ENCODE data around the gene CAMK4. TPM values are rescaled to one million over a fixed set of nuclear protein-coding genes. Genes with fewer than 3 reads are reported as not detected.

CAMK4 gene
- total and polyA plus RNA-seq, 2 experiments from 2014 or later: 4.2 to 7.3 TPM

- Mint-ChIP-seq H3K9me3 (no peaks in the 10 kb centered on the region), H3K27ac (no peak overlapping the region), H3K27me3 (ENCODE audit: insufficient read depth, low read depth, poor library complexity) (no peaks in the 10 kb centered on the region), H3K4me3 (no peak overlapping the region), H3K36me3 (ENCODE audit: low read depth) (no peaks in the 10 kb centered on the region), H3K4me1 (no peaks in the 10 kb centered on the region)
- Histone ChIP-seq H3F3A (replicated peaks; ENCODE audit: low read depth) (no peaks in the 10 kb centered on the region), H4K20me1 (replicated peaks; ENCODE audit: insufficient read depth) (0 out of 2 replicates have a peak, but pooled peaks cover 4% of the 10 kb centered on the region), H3K79me2 (replicated peaks; ENCODE audit: insufficient read depth) (no peaks in the 10 kb centered on the region), H3K27me3 (ENCODE audit: insufficient read depth) (no peaks in the 10 kb centered on the region), H2AFZ (no peak overlapping the region), H3K4me3 (no peak overlapping the region), H3K9me2 (ENCODE audit: insufficient read depth) (no peaks in the 10 kb centered on the region), H3K27ac (ENCODE audit: low read depth) (no peak overlapping the region), H3K4me2 (no peak overlapping the region), H3K36me3 (ENCODE audit: insufficient read depth) (no peaks in the 10 kb centered on the region), H3K4me1 (ENCODE audit: insufficient read depth) (no peaks in the 10 kb centered on the region)
- no peak for ATAC-seq
- TF ChIP-seq CTCF (conservative IDR thresholded peaks at IDR 0.05; ENCODE audit: low read depth in 2 of 2) (no peak), ZNF462 (CRISPR knock-in tag; IDR thresholded peaks at IDR 0.05) (no peak), REST (IDR thresholded peaks at IDR 0.05; ENCODE audit: unreplicated experiment) (no peak), EZH2phosphoT487 (IDR thresholded peaks at IDR 0.05; ENCODE audit: unreplicated experiment) (no peak), STAT1 (IDR thresholded peaks at IDR 0.05; ENCODE audit: unreplicated experiment) (no peak), POLR2AphosphoS5 (IDR thresholded peaks at IDR 0.05; ENCODE audit: low read depth) (no peak), CREB1 (CRISPR knock-in tag; IDR thresholded peaks at IDR 0.05; ENCODE audit: low read depth) (no peak), JUNB (IDR thresholded peaks at IDR 0.05; ENCODE audit: unreplicated experiment) (no peak), EZH2 (IDR thresholded peaks at IDR 0.05; ENCODE audit: low read depth, unreplicated experiment) (no peak), ZNF331 (CRISPR knock-in tag; IDR thresholded peaks at IDR 0.05; ENCODE audit: low read depth) (no peak), ETS1 (IDR thresholded peaks at IDR 0.05) (no peak), NANOG (IDR thresholded peaks at IDR 0.05; ENCODE audit: borderline replicate concordance) (no peak), ZNF114 (CRISPR knock-in tag; IDR thresholded peaks at IDR 0.05) (no peak)
- DNase-seq (ENCODE audit: low spot score): no peak
Measured at GRCh38 chr5:111236348-111236747, 12.2 kb downstream of the CAMK4 start.
